ENCODE measurements around the gene KRTAP10-12.
"Not testable (repeated sequence)": the region's sequence is repeated elsewhere in the genome, so short reads cannot be mapped to it uniquely, and the experiment has no call there.

The KRTAP10-12 gene, protein sequence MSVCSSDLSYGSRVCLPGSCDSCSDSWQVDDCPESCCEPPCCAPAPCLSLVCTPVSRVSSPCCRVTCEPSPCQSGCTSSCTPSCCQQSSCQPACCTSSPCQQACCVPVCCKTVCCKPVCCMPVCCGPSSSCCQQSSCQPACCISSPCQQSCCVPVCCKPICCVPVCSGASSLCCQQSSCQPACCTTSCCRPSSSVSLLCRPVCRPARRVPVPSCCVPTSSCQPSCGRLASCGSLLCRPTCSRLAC

DNA sequence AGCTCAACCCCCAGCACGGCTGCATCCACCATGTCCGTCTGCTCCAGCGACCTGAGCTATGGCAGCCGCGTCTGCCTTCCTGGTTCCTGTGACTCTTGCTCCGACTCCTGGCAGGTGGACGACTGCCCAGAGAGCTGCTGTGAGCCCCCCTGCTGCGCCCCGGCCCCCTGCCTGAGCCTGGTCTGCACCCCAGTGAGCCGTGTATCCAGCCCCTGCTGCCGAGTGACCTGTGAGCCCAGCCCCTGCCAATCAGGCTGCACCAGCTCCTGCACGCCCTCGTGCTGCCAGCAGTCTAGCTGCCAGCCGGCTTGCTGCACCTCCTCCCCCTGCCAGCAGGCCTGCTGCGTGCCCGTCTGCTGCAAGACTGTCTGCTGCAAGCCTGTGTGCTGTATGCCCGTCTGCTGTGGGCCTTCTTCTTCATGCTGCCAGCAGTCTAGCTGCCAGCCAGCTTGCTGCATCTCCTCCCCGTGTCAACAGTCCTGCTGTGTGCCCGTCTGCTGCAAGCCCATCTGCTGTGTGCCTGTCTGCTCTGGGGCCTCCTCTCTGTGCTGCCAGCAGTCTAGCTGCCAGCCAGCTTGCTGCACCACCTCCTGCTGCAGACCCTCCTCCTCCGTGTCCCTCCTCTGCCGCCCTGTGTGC, at the start of gene KRTAP10-12:
Gene KRTAP10-12 (plus strand): TSS at position 1 of the 639 bp plus-strand sequence. CDS start 30 bp downstream, at position 31.
- H3K9me3 ChIP-seq; DNase-seq (ENCODE audit: low spot score in 2 of 2); H3K36me3 ChIP-seq (replicated peaks); in situ Hi-C loops (cut with MboI; ENCODE audit: low sequenced_read_pairs); H3K4me3 ChIP-seq; H3K4me1 ChIP-seq: not testable (repeated sequence)
- peaks cover 34% of the 10 kb centered on the region for H3K27me3 ChIP-seq (ENCODE audit: low read depth)

DNA sequence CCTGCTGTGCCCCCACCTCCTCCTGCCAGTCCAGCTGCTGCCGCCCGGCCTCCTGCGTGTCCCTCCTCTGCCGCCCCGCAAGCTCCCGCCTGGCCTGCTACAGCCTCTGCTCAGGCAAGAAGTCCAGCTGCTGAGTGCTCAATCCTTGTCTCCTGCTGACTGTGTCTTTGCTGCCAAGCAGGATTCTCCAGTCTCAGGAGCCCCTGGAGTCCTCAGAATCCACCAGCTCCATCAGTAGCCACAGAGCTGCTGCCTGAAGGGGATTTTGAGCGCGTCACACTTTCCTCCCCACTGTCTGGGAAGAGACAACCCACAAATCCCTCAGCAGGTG, 49.8 kb upstream of the KRTAP10-12 start:
- no peak for DNase-seq (ENCODE audit: low spot score in 2 of 2)
- Histone ChIP-seq H3K9me3 (no peaks in the 10 kb centered on the region), H3K4me1 (no peaks in the 10 kb centered on the region), H3K4me3 (no peak overlapping the region), H3K27me3 (ENCODE audit: low read depth) (no peaks in the 10 kb centered on the region), H3K36me3 (replicated peaks) (no peaks in the 10 kb centered on the region)
- in situ Hi-C loops (cut with MboI; ENCODE audit: low sequenced_read_pairs) = loop anchor here (10.0 kb wide), 1 partner anchor 58 kb away; no protein-coding TSS in a partner anchor

DNA sequence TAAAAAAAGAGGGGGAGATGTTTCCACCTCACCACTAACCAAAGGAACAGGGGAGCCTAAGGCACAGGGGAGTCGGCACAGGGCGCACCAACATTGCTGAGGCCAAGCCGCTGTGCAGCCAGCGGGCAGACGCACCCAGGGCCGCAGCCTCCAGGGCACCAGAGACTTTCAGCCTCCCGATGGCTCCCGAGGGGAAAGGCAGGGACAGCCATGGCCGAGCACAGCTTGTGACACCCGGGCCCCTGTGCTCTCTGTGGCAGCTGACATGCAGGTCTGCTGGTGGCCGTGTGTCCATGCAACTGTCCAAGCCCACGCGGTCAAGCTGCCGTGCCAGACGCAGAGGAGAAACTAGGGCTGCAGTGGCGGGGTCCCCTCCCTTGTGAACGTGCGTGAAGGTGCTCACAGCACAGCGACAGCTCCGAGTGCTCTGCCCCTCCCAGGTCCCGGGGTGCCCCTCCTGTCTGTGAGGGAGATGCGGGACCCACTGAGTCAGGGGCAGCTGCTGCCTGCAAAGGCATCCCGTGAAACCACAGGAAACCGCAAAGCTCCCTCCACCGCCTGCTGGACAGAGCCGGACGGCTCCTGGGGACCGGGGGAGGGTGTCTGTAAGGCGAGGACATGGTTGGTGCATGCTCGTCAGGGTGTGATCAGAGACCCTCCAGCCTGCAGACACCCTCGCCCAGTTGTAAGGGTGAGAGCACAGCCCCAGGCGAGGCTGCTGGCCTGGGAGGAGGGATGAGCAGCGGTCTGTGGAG, 48.2 kb upstream of the KRTAP10-12 start:
- in situ Hi-C loops (cut with MboI; ENCODE audit: low sequenced_read_pairs) = loop anchor here (10.0 kb wide), 1 partner anchor 56 kb away; no protein-coding TSS in a partner anchor
- Histone ChIP-seq H3K9me3 (no peaks in the 10 kb centered on the region), H3K27me3 (ENCODE audit: low read depth) (no peaks in the 10 kb centered on the region), H3K36me3 (replicated peaks) (no peaks in the 10 kb centered on the region), H3K4me3 (no peak overlapping the region), H3K4me1 (no peaks in the 10 kb centered on the region)
- no peak for DNase-seq (ENCODE audit: low spot score in 2 of 2)

DNA sequence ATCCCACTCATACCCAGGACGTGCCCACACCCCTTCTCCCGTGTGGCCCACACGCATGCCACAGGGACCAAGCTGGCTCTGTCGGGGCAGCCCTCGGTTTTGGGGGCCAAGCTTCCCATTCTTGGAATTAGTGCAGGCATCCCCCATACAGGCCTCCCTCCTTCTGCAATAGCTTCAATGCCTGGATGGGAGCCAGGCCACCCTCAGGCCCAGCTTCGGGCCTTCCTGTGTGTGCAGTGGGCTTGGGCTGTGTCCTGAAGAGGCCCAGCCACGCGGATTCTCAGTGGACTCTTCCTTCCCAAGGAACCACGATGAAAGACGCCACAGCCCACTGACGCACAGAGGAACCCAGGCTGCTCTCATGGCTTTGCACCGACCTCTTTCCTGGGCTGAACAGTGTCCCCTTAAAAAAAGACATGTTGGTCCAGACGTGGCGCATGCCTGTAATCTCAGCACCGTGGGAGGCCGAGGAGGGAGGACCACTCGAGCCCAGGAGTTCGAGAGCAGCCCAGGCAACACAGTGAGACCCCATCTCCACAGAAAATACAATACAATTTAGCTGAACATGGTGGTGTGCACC, 47.4 kb upstream of the KRTAP10-12 start:
- in situ Hi-C loops (cut with MboI; ENCODE audit: low sequenced_read_pairs) = loop anchor here (10.0 kb wide), 1 partner anchor 55 kb away; no protein-coding TSS in a partner anchor
- no peaks in the 10 kb centered on the region for H3K9me3 ChIP-seq
- no peaks in the 10 kb centered on the region for H3K4me1 ChIP-seq
- no peak overlapping the region for H3K4me3 ChIP-seq
- no peaks in the 10 kb centered on the region for H3K27me3 ChIP-seq (ENCODE audit: low read depth)
- DNase-seq (ENCODE audit: low spot score in 2 of 2) = no peak
- no peaks in the 10 kb centered on the region for H3K36me3 ChIP-seq (replicated peaks)

DNA sequence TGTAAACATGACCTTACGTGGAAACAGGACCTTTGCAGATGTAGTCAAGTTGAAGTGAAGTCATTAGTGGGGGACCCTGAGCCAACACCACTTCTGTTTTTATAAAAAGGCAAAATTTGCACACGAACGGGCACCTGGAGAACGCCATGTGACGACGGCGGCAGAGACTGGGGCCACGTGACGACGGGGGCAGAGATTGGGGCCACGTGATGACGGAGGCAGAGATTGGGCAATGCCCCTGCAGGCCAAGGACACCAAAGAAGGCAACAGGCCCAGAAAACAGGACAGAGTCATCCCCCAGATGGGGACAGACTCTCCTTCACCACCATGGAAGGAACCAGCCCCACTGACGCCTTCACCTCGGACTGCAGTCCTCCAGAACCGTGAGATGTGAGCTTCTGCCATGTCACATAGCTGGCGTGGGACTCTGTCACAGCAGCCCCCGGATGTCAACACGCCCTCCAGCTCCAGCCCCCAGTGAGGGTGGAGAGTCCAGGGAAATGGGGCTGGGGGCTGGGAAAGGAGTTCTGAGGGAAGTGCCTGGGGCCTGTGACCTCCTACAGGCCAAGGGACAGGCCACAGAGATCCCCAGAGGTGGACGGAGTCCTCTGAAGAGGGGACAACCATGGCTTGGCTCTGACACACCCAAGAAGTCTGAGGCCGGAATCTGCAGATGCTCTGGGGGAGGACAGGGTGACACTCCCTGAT, 46.6 kb upstream of the KRTAP10-12 start:
- no peaks in the 10 kb centered on the region for H3K4me1 ChIP-seq
- in situ Hi-C loops (cut with MboI; ENCODE audit: low sequenced_read_pairs) = no loop called here
- H3K27me3 ChIP-seq (ENCODE audit: low read depth) = no peaks in the 10 kb centered on the region
- H3K36me3 ChIP-seq (replicated peaks) = no peaks in the 10 kb centered on the region
- no peak overlapping the region for H3K4me3 ChIP-seq
- DNase-seq (ENCODE audit: low spot score in 2 of 2) = no peak
- no peaks in the 10 kb centered on the region for H3K9me3 ChIP-seq

DNA sequence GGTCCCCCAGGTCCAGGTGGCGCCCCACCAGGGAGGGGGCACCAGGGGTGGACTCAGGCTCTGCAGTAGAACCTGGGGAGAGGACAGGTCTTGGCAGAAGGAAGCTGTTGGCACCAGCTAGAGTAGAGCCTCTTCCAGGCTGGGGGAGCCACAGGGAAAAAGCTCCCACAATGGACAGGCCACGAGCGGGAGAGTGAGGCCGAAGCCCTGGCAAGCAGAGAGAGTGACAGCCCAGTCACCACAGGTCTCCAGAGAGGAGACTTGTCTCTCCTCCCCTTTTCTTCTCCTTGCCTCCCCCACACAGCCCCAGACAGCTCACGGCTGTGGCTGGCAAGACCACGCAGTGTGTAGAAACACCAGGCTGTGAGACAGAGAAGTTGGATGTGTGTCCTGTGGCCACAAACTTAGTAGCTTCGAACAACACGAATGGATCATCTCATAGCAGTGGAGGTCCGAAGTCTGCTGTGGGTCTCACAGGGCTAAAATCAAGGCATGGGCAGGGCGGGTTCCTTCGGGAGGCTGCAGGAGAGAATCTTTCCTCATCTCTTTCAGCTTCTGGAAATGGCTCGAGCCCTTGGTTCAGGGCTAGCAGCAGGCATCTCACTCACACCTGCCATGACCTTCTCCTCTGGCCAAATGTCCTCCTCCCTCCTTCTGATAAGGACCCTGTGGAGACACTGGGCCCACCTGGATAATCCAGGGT, 45.8 kb upstream of the KRTAP10-12 start:
- Histone ChIP-seq H3K9me3 (no peaks in the 10 kb centered on the region), H3K36me3 (replicated peaks) (no peaks in the 10 kb centered on the region), H3K4me3 (no peak overlapping the region), H3K4me1 (no peaks in the 10 kb centered on the region), H3K27me3 (ENCODE audit: low read depth) (no peaks in the 10 kb centered on the region)
- in situ Hi-C loops (cut with MboI; ENCODE audit: low sequenced_read_pairs) = no loop called here
- DNase-seq (ENCODE audit: low spot score in 2 of 2) = no peak

DNA sequence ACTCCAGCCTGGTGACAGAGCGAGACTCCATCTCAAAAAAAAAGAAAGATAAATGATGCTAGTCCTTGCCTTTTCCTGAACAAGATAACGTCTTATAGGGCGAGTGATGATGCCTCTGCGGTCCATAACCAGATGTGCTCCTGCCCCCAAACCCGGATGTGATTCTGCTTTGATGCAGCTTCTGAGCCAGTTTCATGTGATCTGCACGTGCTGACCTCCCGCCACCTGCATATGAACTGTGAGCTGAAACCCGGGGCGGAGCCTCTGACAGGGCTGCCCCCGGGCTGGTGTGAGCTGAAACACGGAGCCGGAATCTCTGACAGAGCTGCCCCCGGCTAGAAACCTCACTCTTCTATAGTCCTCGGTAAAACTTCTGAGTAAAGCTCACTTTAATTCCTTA, 43.8 kb upstream of the KRTAP10-12 start:
- DNase-seq (ENCODE audit: low spot score in 2 of 2) = no peak
- H3K4me1 ChIP-seq = no peaks in the 10 kb centered on the region
- no peaks in the 10 kb centered on the region for H3K9me3 ChIP-seq
- H3K36me3 ChIP-seq (replicated peaks) = no peaks in the 10 kb centered on the region
- in situ Hi-C loops (cut with MboI; ENCODE audit: low sequenced_read_pairs) = no loop called here
- H3K4me3 ChIP-seq = no peak overlapping the region
- no peaks in the 10 kb centered on the region for H3K27me3 ChIP-seq (ENCODE audit: low read depth)

DNA sequence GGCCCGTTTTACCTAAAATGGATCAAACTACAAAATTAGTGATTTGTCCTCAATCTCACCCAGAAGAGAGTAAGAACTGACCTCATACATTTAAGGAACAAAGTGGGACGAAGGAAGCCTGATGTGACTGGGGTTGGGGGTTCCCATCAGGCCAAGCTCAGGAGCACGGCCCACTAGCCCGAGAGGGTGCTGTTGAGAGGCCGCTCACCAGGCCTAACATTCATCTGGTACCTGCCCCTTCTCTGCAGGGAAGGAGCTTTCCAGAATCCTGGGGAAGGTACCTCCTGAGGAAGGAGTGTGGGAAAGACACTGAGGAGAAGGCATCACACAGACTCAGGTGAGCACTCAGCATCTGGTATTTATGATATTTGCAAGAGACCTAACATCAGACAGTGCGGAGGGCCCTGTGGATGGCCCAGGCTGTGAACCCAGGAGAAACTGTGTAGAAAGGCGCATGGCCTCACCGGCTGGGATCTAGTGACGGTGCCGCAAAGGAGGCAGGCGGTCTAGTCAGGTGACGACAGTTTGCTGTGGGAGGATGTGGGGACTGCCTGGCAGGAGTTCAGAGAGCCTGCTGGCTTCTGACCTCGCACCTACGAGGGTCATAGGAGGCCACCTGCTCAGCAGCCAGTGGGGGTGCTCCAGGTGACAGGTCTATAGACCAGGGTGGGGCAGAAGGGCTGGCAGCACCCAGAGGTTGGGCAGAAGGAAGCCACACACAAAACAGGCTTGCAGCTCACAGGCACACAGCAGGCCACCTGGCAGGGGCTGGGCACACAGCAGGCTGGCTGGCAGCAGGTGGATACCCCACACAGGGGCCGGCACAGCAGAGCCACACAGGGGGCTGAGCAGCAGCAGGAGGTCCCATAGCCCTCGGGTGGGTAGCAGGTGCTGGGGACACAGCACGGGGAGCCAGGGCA, 43.1 kb upstream of the KRTAP10-12 start:
- H3K36me3 ChIP-seq (replicated peaks) = no peaks in the 10 kb centered on the region
- DNase-seq (ENCODE audit: low spot score in 2 of 2) = no peak
- in situ Hi-C loops (cut with MboI; ENCODE audit: low sequenced_read_pairs) = no loop called here
- no peak overlapping the region for H3K4me3 ChIP-seq
- H3K27me3 ChIP-seq (ENCODE audit: low read depth) = no peaks in the 10 kb centered on the region
- H3K9me3 ChIP-seq = no peaks in the 10 kb centered on the region
- no peaks in the 10 kb centered on the region for H3K4me1 ChIP-seq

DNA sequence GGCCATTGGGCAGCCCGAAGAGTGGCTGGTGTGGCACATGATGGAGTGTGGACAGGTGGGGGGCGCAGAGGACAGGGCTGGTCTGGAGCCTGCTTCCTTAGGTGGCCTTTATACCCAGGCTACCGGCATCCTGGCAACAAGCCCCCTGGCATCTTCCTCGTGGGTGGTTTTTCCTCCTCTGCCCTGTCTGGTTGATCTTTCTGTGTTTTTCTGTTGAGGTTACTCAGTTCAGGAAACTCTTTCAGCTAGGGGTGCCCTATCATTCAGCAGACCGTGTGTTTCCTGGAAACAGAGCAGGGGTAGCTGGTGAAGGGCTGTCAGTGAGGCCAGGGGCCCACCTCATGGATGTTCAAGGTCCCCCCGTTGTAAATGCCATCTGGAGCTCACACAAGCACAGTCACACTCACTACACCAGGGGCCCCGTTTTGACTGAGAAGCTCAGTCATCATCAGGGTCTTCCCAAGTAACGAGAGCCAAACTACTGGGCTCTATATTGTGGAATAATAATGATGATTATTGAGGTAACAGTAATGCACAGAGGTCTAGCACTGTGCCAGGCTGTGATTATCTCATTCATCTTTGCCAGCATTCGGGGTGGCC, 42.3 kb upstream of the KRTAP10-12 start, which contains the start of gene KRTAP12-4:
Gene KRTAP12-4 (minus strand): TSS at position 84 of the 600 bp plus-strand sequence. CDS start 45 bp downstream, at position 39.
- no peaks in the 10 kb centered on the region for H3K36me3 ChIP-seq (replicated peaks)
- H3K4me3 ChIP-seq = no peak within 1 kb of the TSS
- DNase-seq (ENCODE audit: low spot score in 2 of 2) = no peak
- H3K27me3 ChIP-seq (ENCODE audit: low read depth) = no peaks in the 10 kb centered on the region
- in situ Hi-C loops (cut with MboI; ENCODE audit: low sequenced_read_pairs) = no loop called here
- H3K4me1 ChIP-seq = no peaks in the 10 kb centered on the region
- no peaks in the 10 kb centered on the region for H3K9me3 ChIP-seq

DNA sequence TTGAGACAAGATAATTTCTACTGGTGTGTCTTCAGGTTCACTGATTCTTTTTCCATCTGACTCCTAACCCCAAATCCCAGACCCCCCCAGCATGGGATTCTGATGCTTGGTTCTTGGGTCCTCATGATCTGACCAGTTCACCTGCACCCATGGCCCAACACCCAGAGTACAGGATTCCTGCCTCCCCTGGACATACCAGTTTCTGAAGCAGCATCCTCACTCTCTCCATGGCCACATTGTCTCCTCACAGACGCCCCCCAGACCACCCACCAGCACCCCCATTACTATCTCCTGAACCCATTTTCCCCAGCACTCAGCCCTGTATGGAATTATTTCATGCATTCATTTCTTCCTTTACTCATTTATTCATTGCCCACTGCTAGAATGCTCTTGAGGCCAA, 40.1 kb upstream of the KRTAP10-12 start:
- no peak for DNase-seq (ENCODE audit: low spot score in 2 of 2)
- no peaks in the 10 kb centered on the region for H3K27me3 ChIP-seq (ENCODE audit: low read depth)
- no peak overlapping the region for H3K4me3 ChIP-seq
- H3K36me3 ChIP-seq (replicated peaks) = no peaks in the 10 kb centered on the region
- H3K9me3 ChIP-seq = no peaks in the 10 kb centered on the region
- in situ Hi-C loops (cut with MboI; ENCODE audit: low sequenced_read_pairs) = no loop called here
- H3K4me1 ChIP-seq = no peaks in the 10 kb centered on the region

DNA sequence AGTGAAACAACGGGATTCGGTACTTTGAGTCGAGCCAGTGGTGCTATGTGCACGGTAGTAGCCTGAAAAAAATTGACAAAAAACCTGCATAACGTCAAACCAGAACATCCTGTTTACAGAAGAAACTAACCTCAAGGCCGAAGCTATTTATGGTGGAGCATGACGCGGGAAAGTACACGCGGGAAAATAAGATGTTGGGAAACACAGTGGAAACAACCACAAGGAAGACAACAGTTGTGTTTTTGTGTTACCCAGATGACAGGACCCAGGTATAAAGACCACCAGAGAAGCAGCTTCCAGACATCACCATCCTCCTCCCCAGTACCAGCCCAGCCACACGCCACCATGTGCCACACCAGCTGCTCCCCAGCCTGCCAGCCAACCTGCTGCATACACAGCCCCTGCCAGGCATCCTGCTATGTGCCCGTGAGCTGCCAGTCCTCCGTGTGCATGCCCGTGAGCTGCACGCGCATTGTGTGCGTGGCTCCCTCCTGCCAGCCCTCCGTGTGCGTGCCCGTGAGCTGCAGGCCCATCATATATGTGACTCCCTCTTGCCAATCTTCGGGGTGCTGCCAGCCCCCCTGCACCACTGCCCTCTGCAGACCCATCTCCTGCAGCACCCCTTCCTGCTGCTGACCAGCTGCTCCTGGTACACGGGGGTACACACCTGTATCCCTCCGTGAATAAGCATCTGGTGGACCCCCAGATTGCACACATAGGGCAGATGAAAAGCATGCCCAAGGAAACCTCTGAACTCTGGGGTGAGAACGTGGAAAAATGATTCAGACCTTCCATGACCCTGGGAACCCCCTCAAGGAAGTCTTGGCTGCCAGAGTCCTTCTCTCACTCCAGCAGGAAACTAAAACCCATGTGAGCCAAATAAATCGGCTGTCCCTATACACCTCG, 39.1 kb upstream of the KRTAP10-12 start, which contains the start of gene KRTAP12-3:
Gene KRTAP12-3 (plus strand): TSS at position 298 of the 906 bp plus-strand sequence. CDS start 48 bp downstream, at position 346.
- Histone ChIP-seq H3K4me1 (no peaks in the 10 kb centered on the region), H3K36me3 (replicated peaks) (no peaks in the 10 kb centered on the region), H3K4me3 (no peak within 1 kb of the TSS), H3K9me3 (no peaks in the 10 kb centered on the region), H3K27me3 (ENCODE audit: low read depth) (no peaks in the 10 kb centered on the region)
- no peak for DNase-seq (ENCODE audit: low spot score in 2 of 2)
- in situ Hi-C loops (cut with MboI; ENCODE audit: low sequenced_read_pairs) = no loop called here
